H1 (cell line): ENCODE measurements around the gene AKAP12. TPM values are rescaled to one million over a fixed set of nuclear protein-coding genes. Genes with fewer than 3 reads are reported as not detected.

Source experiments
- CTCF ChIA-PET: fragments of 300-600 bp; sonication (Branson Sonifier 250); formaldehyde crosslinking; loops from one replicate; lab custom pipeline; 2021; ENCODE audit not compliant: partially characterized antibody; lab: Charles Lee
- POLR2A ChIA-PET: fragments of 300-600 bp; sonication (Branson Sonifier 250); formaldehyde crosslinking; loops from one replicate; lab custom pipeline; 2021; ENCODE audit warnings: inconsistent platforms; ENCODE audit not compliant: partially characterized antibody; lab: Charles Lee
- DNase-seq, 2 experiments: peaks; one replicate each; pipeline versions ENCODE4 v3.0.0 to v3.0.0-alpha.2; 2010 to 2022; ENCODE audit warnings: low spot score in 2 of 2, low read depth in 1 of 2, mixed read lengths in 1 of 2
- FAIRE-seq: peaks from 2 replicates; lab custom pipeline; 2011; peaks lifted over from hg19 to GRCh38; lab: Jason Lieb, UNC
- H2AFZ ChIP-seq: 2 replicates; pipeline ENCODE4 v1.8.1; 2012; ENCODE audit warnings: low read length, inconsistent platforms
- H2AK5ac ChIP-seq: 2 replicates; pipeline ENCODE4 v1.6.1; 2013; ENCODE audit warnings: low read depth, low read length
- H2BK120ac ChIP-seq: replicated peaks from 2 replicates; pipeline ENCODE3; 2013; ENCODE audit warnings: low read depth, low read length, inconsistent platforms
- H2BK12ac ChIP-seq: 2 replicates; pipeline ENCODE4 v1.6.1; 2013; ENCODE audit warnings: low read depth, low read length
- H2BK15ac ChIP-seq: 2 replicates; pipeline ENCODE4 v1.6.1; 2013; ENCODE audit warnings: low read length
- H2BK20ac ChIP-seq: 2 replicates; pipeline ENCODE4 v1.6.1; 2013; ENCODE audit warnings: low read length
- H2BK5ac ChIP-seq: 2 replicates; pipeline ENCODE4 v1.6.1; 2013; ENCODE audit warnings: low read depth, low read length
- H3K14ac ChIP-seq: 2 replicates; pipeline ENCODE4 v1.6.1; 2013; ENCODE audit warnings: inconsistent platforms; ENCODE audit not compliant: insufficient read length
- H3K18ac ChIP-seq: 2 replicates; pipeline ENCODE4 v1.6.1; 2013; ENCODE audit warnings: low read length; ENCODE audit errors: extremely low read depth
- H3K23ac ChIP-seq: 2 replicates; pipeline ENCODE4 v1.6.1; 2013; ENCODE audit warnings: inconsistent platforms; ENCODE audit not compliant: insufficient read length
- H3K23me2 ChIP-seq: 2 replicates; pipeline ENCODE4 v1.6.1; 2013; ENCODE audit warnings: low read depth, low read length
- H3K27ac ChIP-seq: 2 replicates; pipeline ENCODE4 v1.6.1; 2011; ENCODE audit warnings: low read depth, low read length, inconsistent platforms
- H3K27me3 ChIP-seq, 4 experiments: replicated peaks in 1 of 4; 1 replicate in 1 of 4; 2 replicates in 3 of 4; pipeline versions ENCODE4 v1.6.1 to v1.8.1; 2011 to 2013; ENCODE audit warnings: low read length in 3 of 4, mild to moderate bottlenecking in 3 of 4, inconsistent platforms in 2 of 4, mixed read lengths in 2 of 4, moderate library complexity in 1 of 4; ENCODE audit not compliant: control insufficient read depth in 3 of 4, insufficient read depth in 3 of 4; ENCODE audit errors: extremely low read depth in 1 of 4
- H3K36me3 ChIP-seq, 4 experiments: 2 replicates each; pipeline versions ENCODE4 v1.6.1 to v1.8.1; 2011 to 2013; ENCODE audit warnings: mild to moderate bottlenecking in 4 of 4, low read length in 3 of 4, moderate library complexity in 2 of 4, control low read depth in 1 of 4, inconsistent platforms in 1 of 4; ENCODE audit not compliant: insufficient read depth in 4 of 4, control insufficient read depth in 2 of 4
- H3K4ac ChIP-seq: replicated peaks from 2 replicates; pipeline ENCODE3; 2013; ENCODE audit warnings: low read length, low read depth, mixed read lengths, inconsistent platforms; ENCODE audit not compliant: insufficient read length
- H3K4me1 ChIP-seq, 4 experiments: replicated peaks in 1 of 4; 1 replicate in 1 of 4; 2 replicates in 3 of 4; pipeline versions ENCODE4 v1.6.1 to v1.8.1; 2011 to 2013; ENCODE audit warnings: low read length in 3 of 4, inconsistent platforms in 2 of 4, mixed read lengths in 1 of 4; ENCODE audit not compliant: insufficient read depth in 4 of 4, control insufficient read depth in 3 of 4
- H3K4me2 ChIP-seq, 2 experiments: 2 replicates each; pipeline versions ENCODE4 v1.6.1 to v1.8.1; 2011 to 2013; ENCODE audit warnings: low read depth in 2 of 2, low read length in 2 of 2, control low read depth in 1 of 2, inconsistent platforms in 1 of 2, mild to moderate bottlenecking in 1 of 2; ENCODE audit not compliant: insufficient read depth in 1 of 2
- H3K4me3 ChIP-seq, 4 experiments: fragments of 200-600, 300-600 bp in 1 of 4; sonication (generic), shearing (Covaris generic), sonication (Bioruptor Twin) in 1 of 4; 2 replicates each; pipeline versions ENCODE4 v1.5.1 to v1.8.1; 2011 to 2016; ENCODE audit warnings: low read length in 4 of 4, low read depth in 3 of 4, control low read depth in 2 of 4, inconsistent platforms in 2 of 4, mild to moderate bottlenecking in 2 of 4, mixed read lengths in 1 of 4, moderate library complexity in 1 of 4; ENCODE audit not compliant: insufficient read depth in 2 of 4; ENCODE audit errors: extremely low read depth in 1 of 4
- H3K56ac ChIP-seq: replicated peaks from 2 replicates; pipeline ENCODE3; 2013; ENCODE audit warnings: low read depth, mild to moderate bottlenecking, mixed read lengths, low read length, inconsistent platforms; ENCODE audit not compliant: insufficient read length
- H3K79me1 ChIP-seq: 2 replicates; pipeline ENCODE4 v1.6.1; 2013; ENCODE audit warnings: low read depth, low read length, control low read depth
- H3K79me2 ChIP-seq, 2 experiments: 2 replicates each; pipeline versions ENCODE4 v1.6.1 to v1.8.1; 2012 to 2013; ENCODE audit warnings: low read length in 2 of 2, mild to moderate bottlenecking in 2 of 2, inconsistent platforms in 1 of 2; ENCODE audit not compliant: insufficient read depth in 2 of 2, control insufficient read depth in 1 of 2
- H3K9ac ChIP-seq, 4 experiments: replicated peaks in 1 of 4; 1 replicate in 1 of 4; 2 replicates in 3 of 4; pipeline versions ENCODE4 v1.6.1 to v1.8.1; 2011 to 2013; ENCODE audit warnings: low read depth in 3 of 4, low read length in 3 of 4, control low read depth in 2 of 4, mild to moderate bottlenecking in 2 of 4, moderate library complexity in 2 of 4, inconsistent platforms in 1 of 4; ENCODE audit errors: extremely low read depth in 1 of 4
- H3K9me3 ChIP-seq, 2 experiments: 2 replicates each; pipeline versions ENCODE4 v1.6.1 to v1.8.1; 2012 to 2013; ENCODE audit warnings: mild to moderate bottlenecking in 2 of 2, moderate library complexity in 2 of 2, control low read depth in 1 of 2, inconsistent platforms in 1 of 2, low read depth in 1 of 2, low read length in 1 of 2, mixed read lengths in 1 of 2; ENCODE audit not compliant: insufficient read depth in 2 of 2
- H4K20me1 ChIP-seq, 2 experiments: replicated peaks in 1 of 2; 2 replicates each; pipeline versions ENCODE3 to v1.8.1; 2011 to 2013; ENCODE audit warnings: inconsistent platforms in 2 of 2, low read length in 2 of 2, mild to moderate bottlenecking in 1 of 2; ENCODE audit not compliant: insufficient read depth in 2 of 2, control insufficient read depth in 1 of 2
- H4K5ac ChIP-seq: 2 replicates; pipeline ENCODE4 v1.6.1; 2013; ENCODE audit warnings: low read length, low read depth, mixed read lengths, inconsistent platforms; ENCODE audit not compliant: insufficient read length
- H4K8ac ChIP-seq: 2 replicates; pipeline ENCODE4 v1.8.0; 2013; ENCODE audit warnings: mild to moderate bottlenecking, moderate library complexity, low read length, inconsistent platforms; ENCODE audit not compliant: insufficient read depth; ENCODE audit errors: extremely low read depth
- H4K91ac ChIP-seq: replicated peaks from 2 replicates; pipeline ENCODE3; 2013; ENCODE audit warnings: low read length, mixed read lengths, inconsistent platforms; ENCODE audit not compliant: insufficient read length
- ASH2L ChIP-seq: fragments of 200-600, 300-600 bp; sonication (generic); IDR thresholded peaks from one replicate; pipeline ENCODE4 v1.7.1; 2017; ENCODE audit warnings: low read length
- BRCA1 ChIP-seq: IDR thresholded peaks from 2 replicates; pipeline ENCODE4 v1.6.1; 2012; ENCODE audit warnings: low read depth, low read length, improper control_type of control experiment
- KDM5A ChIP-seq: fragments of 200-600 bp; IDR thresholded peaks from 2 replicates; pipeline ENCODE4 v1.7.1; 2012; ENCODE audit warnings: mild to moderate bottlenecking, low read length, inconsistent platforms, mixed read lengths
- TCF12 ChIP-seq: IDR thresholded peaks from 2 replicates; pipeline ENCODE4 v1.6.1; 2011; ENCODE audit warnings: low read depth, mild to moderate bottlenecking, low read length
- WGBS, 2 experiments: shearing (Covaris generic) in 1 of 2; methylation state at CpG; one replicate each; pipeline versions ENCODE4 v1.1.6 to v1.1.7; 2013 to 2015; ENCODE audit warnings: low lambda C conversion rate in 2 of 2, mixed read lengths in 2 of 2, inconsistent platforms in 1 of 2, low coverage in 1 of 2, missing lambda C conversion rate in 1 of 2; ENCODE audit not compliant: insufficient replicate concordance in 2 of 2, insufficient coverage in 1 of 2, insufficient read length in 1 of 2; ENCODE audit errors: extremely low coverage in 1 of 2, missing lambda C conversion rate in 1 of 2; 5-methylcytosine and 5-hydroxymethylcytosine counted together
- long read RNA-seq, 2 experiments: library from RNA in 1 of 2; library from capped mRNA in 1 of 2; stranded (forward); transcript quantifications; one replicate each; pipeline ENCODE4 v2.0.0, GENCODE V29; 2021; ENCODE audit warnings: inconsistent platforms in 1 of 2
- polyA minus RNA-seq, 3 experiments: library from RNA; depleted of rRNA, polyadenylated mRNA; stranded (reverse); fragments of >200 nt; gene quantifications; 1 replicate in 2 of 3; 2 replicates in 1 of 3; pipeline ENCODE4 v1.2.3, GENCODE V29; 2011
- polyA plus RNA-seq, 7 experiments: library from polyadenylated mRNA; depleted of rRNA in 3 of 7; stranded (reverse) in 5 of 7; unstranded in 2 of 7; fragments of >200 nt in 5 of 7; fragments of 200-250 nt in 2 of 7; gene quantifications; 1 replicate in 5 of 7; 2 replicates in 1 of 7; 4 replicates in 1 of 7; pipeline versions ENCODE4 v1.2.1 to v1.2.3, GENCODE V29; 2011 to 2013; ENCODE audit warnings: missing spikeins in 2 of 7, mixed read lengths in 2 of 7
- total RNA-seq: library from RNA; stranded (reverse); fragmentation: NEBNext Ultra II Directional; extraction: Animal tissue kit (Norgen Biotek cat#: 25700); gene quantifications from 2 replicates; pipeline ENCODE4 v1.2.1, GENCODE V29; 2021

The AKAP12 gene, protein sequence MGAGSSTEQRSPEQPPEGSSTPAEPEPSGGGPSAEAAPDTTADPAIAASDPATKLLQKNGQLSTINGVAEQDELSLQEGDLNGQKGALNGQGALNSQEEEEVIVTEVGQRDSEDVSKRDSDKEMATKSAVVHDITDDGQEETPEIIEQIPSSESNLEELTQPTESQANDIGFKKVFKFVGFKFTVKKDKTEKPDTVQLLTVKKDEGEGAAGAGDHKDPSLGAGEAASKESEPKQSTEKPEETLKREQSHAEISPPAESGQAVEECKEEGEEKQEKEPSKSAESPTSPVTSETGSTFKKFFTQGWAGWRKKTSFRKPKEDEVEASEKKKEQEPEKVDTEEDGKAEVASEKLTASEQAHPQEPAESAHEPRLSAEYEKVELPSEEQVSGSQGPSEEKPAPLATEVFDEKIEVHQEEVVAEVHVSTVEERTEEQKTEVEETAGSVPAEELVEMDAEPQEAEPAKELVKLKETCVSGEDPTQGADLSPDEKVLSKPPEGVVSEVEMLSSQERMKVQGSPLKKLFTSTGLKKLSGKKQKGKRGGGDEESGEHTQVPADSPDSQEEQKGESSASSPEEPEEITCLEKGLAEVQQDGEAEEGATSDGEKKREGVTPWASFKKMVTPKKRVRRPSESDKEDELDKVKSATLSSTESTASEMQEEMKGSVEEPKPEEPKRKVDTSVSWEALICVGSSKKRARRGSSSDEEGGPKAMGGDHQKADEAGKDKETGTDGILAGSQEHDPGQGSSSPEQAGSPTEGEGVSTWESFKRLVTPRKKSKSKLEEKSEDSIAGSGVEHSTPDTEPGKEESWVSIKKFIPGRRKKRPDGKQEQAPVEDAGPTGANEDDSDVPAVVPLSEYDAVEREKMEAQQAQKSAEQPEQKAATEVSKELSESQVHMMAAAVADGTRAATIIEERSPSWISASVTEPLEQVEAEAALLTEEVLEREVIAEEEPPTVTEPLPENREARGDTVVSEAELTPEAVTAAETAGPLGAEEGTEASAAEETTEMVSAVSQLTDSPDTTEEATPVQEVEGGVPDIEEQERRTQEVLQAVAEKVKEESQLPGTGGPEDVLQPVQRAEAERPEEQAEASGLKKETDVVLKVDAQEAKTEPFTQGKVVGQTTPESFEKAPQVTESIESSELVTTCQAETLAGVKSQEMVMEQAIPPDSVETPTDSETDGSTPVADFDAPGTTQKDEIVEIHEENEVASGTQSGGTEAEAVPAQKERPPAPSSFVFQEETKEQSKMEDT (N-terminal part only)
- total RNA-seq (79.2 and 84.2 TPM in 2 replicates), polyA plus RNA-seq (2011; rRNA removed) (10.6 and 14.6 TPM in 2 replicates), polyA minus RNA-seq (2011; rRNA and poly(A)+ RNA removed) (20.4 and 30.1 TPM in 2 replicates)
- 27.4 TPM for polyA plus RNA-seq (2011; cell fraction: cytosol; rRNA removed)
- 18.5 TPM for polyA plus RNA-seq (2011; cell fraction: nucleus; rRNA removed)
- 48.4 to 56.6 TPM (median 53.9 TPM) in 4 replicates for polyA plus RNA-seq (2012, experiment 1 of 2)
- 2.0 TPM for polyA plus RNA-seq (2012, experiment 2 of 2)
- polyA plus RNA-seq (2013, experiment 1 of 2): 56.7 TPM
- 58.3 TPM for polyA plus RNA-seq (2013, experiment 2 of 2)
- polyA minus RNA-seq (2011; cell fraction: cytosol; rRNA and poly(A)+ RNA removed): 32.7 TPM
- polyA minus RNA-seq (2011; cell fraction: nucleus; rRNA and poly(A)+ RNA removed): 27.0 TPM
- long read RNA-seq, experiment 1, partial matches to known transcripts: 85 of 90 reads
- long read RNA-seq, experiment 1, other reads (novel, unspliced or antisense): 5 of 90 reads
- long read RNA-seq, experiment 2, partial matches to known transcripts: 0 of 2 reads
- long read RNA-seq, experiment 2, other reads (novel, unspliced or antisense): 2 of 2 reads

DNA sequence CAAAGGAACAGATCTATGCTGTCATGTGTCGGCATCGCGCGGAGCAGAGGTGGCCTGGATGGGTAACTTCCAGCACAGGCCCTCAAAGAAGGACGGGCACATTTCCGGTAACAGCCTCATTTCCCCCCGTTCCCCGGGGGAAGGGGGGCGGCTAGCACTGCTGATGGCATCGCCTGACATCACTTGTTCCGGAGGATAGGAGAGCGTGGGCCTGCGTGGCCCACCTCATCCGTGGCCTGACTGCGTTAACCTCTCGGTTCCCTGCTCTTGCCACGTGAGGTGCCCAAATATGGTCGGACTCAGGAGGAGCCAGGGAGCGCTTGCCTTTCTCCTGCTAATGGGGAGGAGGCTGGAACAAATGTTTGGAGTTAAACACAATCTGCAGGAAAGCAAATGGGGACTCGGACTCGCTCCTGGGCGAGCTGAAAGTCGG, at the start of gene AKAP12:
Gene AKAP12, plus strand, starts transcription at position 365 of the 433 bp plus-strand sequence. CDS start 596 bp downstream, outside the sequence.
- Histone ChIP-seq H3K4me2 (peak within 1 kb of the TSS; percentile 74 to 98), H3K4ac (no peak within 1 kb of the TSS), H3K56ac (no peak within 1 kb of the TSS), H4K91ac (peak within 1 kb of the TSS; percentile 95), H3K9me3 (no peaks in the 10 kb centered on the region), H3K27me3 (0 out of 7 replicates have a peak, but pooled peaks cover 0 to 3% (median 0%) of the 10 kb centered on the region in 4 experiments), H2BK120ac (no peak within 1 kb of the TSS), H2AK5ac (no peak within 1 kb of the TSS), H3K79me2 (peaks cover 0 to 31% of the 10 kb centered on the region in 2 experiments), H2BK15ac (peak within 1 kb of the TSS; percentile 76; the same call in 1 of the 2 replicates), H2BK12ac (peak within 1 kb of the TSS; percentile 98), H3K4me3 (peak within 1 kb of the TSS; percentile 61 to 97 (median 92)), H3K23me2 (peaks cover 15% of the 10 kb centered on the region), H3K27ac (peak within 1 kb of the TSS; percentile 78), H2BK5ac (peak within 1 kb of the TSS; percentile 57; the same call in 1 of the 2 replicates), H3K23ac (no peak within 1 kb of the TSS), H4K8ac (peak within 1 kb of the TSS; percentile 97), H3K18ac (peak within 1 kb of the TSS; percentile 93), H4K5ac (peak within 1 kb of the TSS; percentile 94), H3K9ac (peak within 1 kb of the TSS; percentile 79 to 88 (median 83)), H3K36me3 (no peaks in the 10 kb centered on the region), H3K14ac (no peak within 1 kb of the TSS), H3K4me1 (peaks cover 3 to 12% (median 9%) of the 10 kb centered on the region in 4 experiments; a peak in 6 of 7 replicates), H2BK20ac (peak within 1 kb of the TSS; percentile 94; the same call in 1 of the 2 replicates), H2AFZ (peak within 1 kb of the TSS; percentile 94), H3K79me1 (peaks cover 3% of the 10 kb centered on the region; the same call in 1 of the 2 replicates), H4K20me1 (peaks cover 0 to 2% of the 10 kb centered on the region in 2 experiments)
- DNase-seq (peak; percentile 34 to 78), FAIRE-seq (no peak)
- ChIA-PET CTCF (interaction anchor here (0.6 to 1.3 kb wide), 4 partner anchors 83 to 526 kb away, joined by 3 read pairs; no protein-coding TSS in a partner anchor), POLR2A (interaction anchor here (0.7 to 4.3 kb wide), 20 partner anchors 9 to 233 kb away, joined by 3 to 42 read pairs (median 5); no protein-coding TSS in a partner anchor)
- WGBS, 2 experiments: 9% methylated on average over 22 of the region's 23 CpGs; no CpG with 5 or more reads in 1 of the 2 experiments
- TF ChIP-seq BRCA1 (no peak), TCF12 (0 out of 2 replicates have a peak, but pooled peaks have one; percentile 26), KDM5A (no peak), ASH2L (peak; percentile 20)
